K562 (cell line): Measurements from ENCODE around the gene VPS37D. TPM values are rescaled to one million over a fixed set of nuclear protein-coding genes. Genes with fewer than 3 reads are reported as not detected.

Experiments
- ATAC-seq: fragments of 200-7000 bp; cut with Tn5 transposase; 3 replicates; pipeline ENCODE4 v1.9.1; 2020; ENCODE audit warnings: moderate library complexity
- BruUV-seq: library from RNA; stranded (reverse); fragments of 400-500 nt; replicated peaks from 2 replicates; lab custom pipeline; 2021; lab: Mats Ljungman, UMichigan
- CTCF ChIA-PET: fragments of 300-600 bp; formaldehyde crosslinking; extraction: SDS; loops from one replicate; lab custom pipeline; 2021; ENCODE audit warnings: low intra/inter-chr PET ratio; lab: Yijun Ruan, JAX
- POLR2A ChIA-PET: fragments of 300-600, 350-650 bp; sonication (Branson Sonifier 250); formaldehyde crosslinking; extraction: SDS; loops from one replicate; lab custom pipeline; 2021; ENCODE audit warnings: antibody characterized with exemption, inconsistent platforms; lab: Yijun Ruan, JAX
- DNase-seq, 4 experiments: peaks; one replicate each; pipeline versions ENCODE4 v3.0.0 to v3.0.0-alpha.2; 2011 to 2018; ENCODE audit warnings: low spot score in 3 of 4, mixed read lengths in 3 of 4; ENCODE audit errors: extremely low read depth in 1 of 4
- FAIRE-seq: peaks from 2 replicates; lab custom pipeline; 2011; peaks lifted over from hg19 to GRCh38; lab: Jason Lieb, UNC
- H2AFZ ChIP-seq: 2 replicates; pipeline ENCODE4 v1.6.0; 2011; ENCODE audit warnings: low read depth, low read length, control low read depth, inconsistent platforms
- H3K27ac ChIP-seq: fragments of 200-600 bp; 3 replicates; pipeline ENCODE4 v1.8.0; 2011; ENCODE audit warnings: low read depth, mild to moderate bottlenecking, control low read depth, inconsistent platforms, low read length, moderate library complexity, mixed read lengths; ENCODE audit errors: extremely low read depth
- H3K27me3 ChIP-seq, 2 experiments: fragments of 300-600 bp in 1 of 2; 2 replicates in 1 of 2; 3 replicates in 1 of 2; pipeline versions ENCODE4 v1.6.0 to v1.8.0; 2011; ENCODE audit warnings: inconsistent platforms in 2 of 2, low read length in 2 of 2, mild to moderate bottlenecking in 1 of 2, mixed read lengths in 1 of 2, moderate library complexity in 1 of 2; ENCODE audit not compliant: control insufficient read depth in 2 of 2, insufficient read depth in 2 of 2
- H3K36me3 ChIP-seq: fragments of 300-600 bp; 3 replicates; pipeline ENCODE4 v1.8.0; 2011; ENCODE audit warnings: mild to moderate bottlenecking, low read length, inconsistent platforms; ENCODE audit not compliant: control insufficient read depth, insufficient read depth
- H3K4me1 ChIP-seq, 2 experiments: fragments of 200-600 bp in 1 of 2; replicated peaks in 1 of 2; 2 replicates in 1 of 2; 3 replicates in 1 of 2; pipeline versions ENCODE4 v1.5.1 to v1.8.0; 2011; ENCODE audit warnings: inconsistent platforms in 2 of 2, low read length in 2 of 2, mild to moderate bottlenecking in 1 of 2, mixed read lengths in 1 of 2, moderate library complexity in 1 of 2; ENCODE audit not compliant: control insufficient read depth in 2 of 2, insufficient read depth in 2 of 2
- H3K4me2 ChIP-seq: 2 replicates; pipeline ENCODE4 v1.6.1; 2011; ENCODE audit warnings: low read length, control low read depth, inconsistent platforms, mixed read lengths; ENCODE audit not compliant: insufficient read depth
- H3K4me3 ChIP-seq: fragments of 200-600 bp; sonication (generic), shearing (Covaris generic); 2 replicates; pipeline ENCODE4 v1.5.1; 2016; ENCODE audit warnings: control low read depth, inconsistent platforms
- H3K79me2 ChIP-seq: fragments of 200-600 bp; 3 replicates; pipeline ENCODE4 v1.8.0; 2011; ENCODE audit warnings: low read length, inconsistent platforms; ENCODE audit not compliant: control insufficient read depth, insufficient read depth
- H3K9ac ChIP-seq, 2 experiments: 2 replicates each; pipeline versions ENCODE4 v1.6.0 to v1.6.1; 2011; ENCODE audit warnings: low read depth in 2 of 2, low read length in 2 of 2, control low read depth in 1 of 2, inconsistent platforms in 1 of 2, mild to moderate bottlenecking in 1 of 2, mixed read lengths in 1 of 2; ENCODE audit not compliant: insufficient read depth in 1 of 2
- H3K9me1 ChIP-seq: one replicate; pipeline ENCODE4 v1.6.0; 2011; ENCODE audit warnings: inconsistent platforms, mild to moderate bottlenecking, low read length, moderate library complexity; ENCODE audit not compliant: control insufficient read depth, insufficient read depth
- H3K9me3 ChIP-seq: replicated peaks from 2 replicates; pipeline ENCODE4 v1.5.1; 2011; ENCODE audit warnings: low read depth, low read length, inconsistent platforms; ENCODE audit not compliant: control insufficient read depth, insufficient read depth
- H4K20me1 ChIP-seq: replicated peaks from 2 replicates; pipeline ENCODE4 v1.6.1; 2011; ENCODE audit warnings: low read length, inconsistent platforms, mixed read lengths; ENCODE audit not compliant: control insufficient read depth, insufficient read depth
- NR2F6 ChIP-seq: fragments of 450-650 bp; formaldehyde crosslinking; IDR thresholded peaks from 2 replicates; pipeline ENCODE4 v1.4.0; 2020; ENCODE audit warnings: mild to moderate bottlenecking
- POLR2A ChIP-seq: fragments of 450-650 bp; conservative IDR thresholded peaks from 2 replicates; pipeline ENCODE4 v1.6.1; 2016
- POLR2G ChIP-seq: fragments of 200-400 bp; formaldehyde crosslinking; IDR thresholded peaks from 2 replicates; pipeline ENCODE4 v1.6.1; 2017; ENCODE audit warnings: low read depth, mild to moderate bottlenecking, antibody characterized with exemption, low read length, moderate library complexity
- WGBS: fragments of 100-300 bp; shearing (Covaris generic); methylation state at CpG from one replicate; pipeline ENCODE4 v1.1.6; 2016; ENCODE audit warnings: low coverage, mixed read lengths; ENCODE audit not compliant: insufficient coverage; ENCODE audit errors: missing lambda C conversion rate; 5-methylcytosine and 5-hydroxymethylcytosine counted together
- in situ Hi-C: fragments of 300-500 bp; cut with MboI; formaldehyde crosslinking; loops from 4 replicates; pipeline ENCODE4 v1.15.0; 2018; ENCODE audit warnings: inconsistent platforms, mixed read lengths
- intact Hi-C: fragments of 100-400 bp; cut with micrococcal nuclease; formaldehyde crosslinking; loops from 2 replicates; pipeline ENCODE4 v1.14.2; 2022
- polyA plus RNA-seq, 8 experiments: library from polyadenylated mRNA; depleted of rRNA in 4 of 8; stranded (reverse) in 5 of 8; unstranded in 3 of 8; fragments of >200 nt; fragmentation: Nextera tagmentation in 2 of 8; fragmentation: Illumina TruSeq in 1 of 8; extraction: Ambion mirVana in 2 of 8; extraction: Trizol in 1 of 8; gene quantifications; 2 replicates each; pipeline versions ENCODE4 v1.2.1 to v1.2.3, GENCODE V29; 2011 to 2014; ENCODE audit warnings: inconsistent platforms in 1 of 8, missing spikeins in 1 of 8
- total RNA-seq, 7 experiments: library from RNA; depleted of rRNA in 6 of 7; stranded (reverse); fragments of >200 nt in 6 of 7; fragmentation: Illumina TruSeq in 2 of 7; extraction: Trizol in 2 of 7; gene quantifications; 2 replicates each; pipeline versions ENCODE4 v1.2.1 to v1.2.3, GENCODE V29; 2011 to 2021; ENCODE audit warnings: low replicate concordance in 1 of 7

Gene VPS37D
- total and polyA plus RNA-seq, 9 of the 15 experiments (the other 6 are each of a cell fraction or from before 2014, with no cell fraction given) = 0.25 to 2.3 (median 1.0) TPM; not detected in 3

DNA sequence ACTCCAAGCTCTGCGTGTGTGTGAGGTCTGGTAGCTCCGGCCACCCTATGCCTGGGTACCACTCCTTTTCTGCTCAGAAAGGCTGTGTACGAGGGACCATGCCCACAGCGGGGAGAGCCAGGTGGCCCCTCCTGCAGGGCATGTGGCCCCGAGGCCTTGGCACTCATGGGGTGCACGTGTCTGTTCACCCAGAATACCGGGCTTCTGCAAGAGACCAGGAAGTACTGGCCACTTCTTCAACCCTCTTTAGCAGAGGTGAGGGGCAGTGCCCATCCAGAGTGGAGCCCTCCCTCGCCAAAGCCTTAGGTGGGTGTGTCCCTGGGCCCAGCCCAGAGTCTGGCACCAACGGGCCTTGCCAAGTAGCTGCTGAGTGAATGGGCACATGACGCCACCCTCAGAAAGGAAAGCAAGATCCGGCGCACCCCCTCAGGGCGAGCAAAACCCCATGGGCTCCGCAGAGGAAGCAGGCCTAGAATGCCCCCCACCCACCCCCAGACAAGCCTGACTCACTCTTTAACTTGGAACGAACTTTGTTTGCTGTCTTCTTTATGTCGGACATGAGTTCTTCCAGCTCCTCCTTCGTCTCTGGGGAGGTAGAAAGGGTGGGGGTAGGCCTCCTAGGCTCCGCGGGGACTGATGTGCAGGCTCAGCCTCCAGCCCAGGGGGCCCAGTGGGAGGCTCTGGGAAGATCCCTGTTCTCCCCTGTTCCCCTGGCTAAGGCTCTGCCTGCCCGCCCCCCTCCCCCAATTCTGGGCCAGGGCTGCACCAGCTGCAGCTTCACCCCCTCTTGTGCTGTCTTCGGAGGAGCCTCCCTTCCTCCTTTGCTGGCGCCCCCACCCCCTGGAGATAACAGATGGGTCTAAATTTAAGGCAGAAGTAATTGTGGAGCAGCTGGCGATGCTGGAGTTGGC is 37.3 kb downstream of the VPS37D start (continued):
- 0 out of 2 replicates have a peak, but pooled peaks have one; percentile 11 for TF ChIP-seq POLR2A

DNA sequence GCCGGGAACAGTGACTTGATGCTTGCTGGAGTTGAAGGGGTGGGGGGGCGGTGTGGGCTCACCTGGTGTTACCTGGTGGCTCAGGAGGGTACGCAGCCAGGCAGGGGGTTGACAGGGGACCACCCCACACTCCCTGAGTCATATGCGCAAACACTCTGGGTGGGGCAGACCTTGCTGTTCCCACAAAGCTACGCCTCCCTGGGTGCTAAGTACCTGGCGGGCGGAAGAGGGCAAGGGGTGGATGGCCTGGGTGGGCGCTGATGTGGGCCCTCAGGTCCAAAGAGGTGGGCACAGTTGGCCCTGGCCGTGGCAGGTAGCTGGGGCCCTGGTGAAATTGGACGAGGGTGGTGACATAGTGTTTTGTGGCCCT is 37.9 kb downstream of the VPS37D start:
- BruUV-seq = no TSS peak

More for the DNA sequence above, 37.9 kb downstream of the VPS37D start:
- peak overlapping the region in 1 of 2 experiments; percentile 72; a peak in 2 of 4 replicates for H3K9ac ChIP-seq
- CTCF ChIA-PET = no interaction called here
- no peaks in the 10 kb centered on the region for H3K79me2 ChIP-seq
- WGBS = 86% methylated on average over 10 of the region's 10 CpGs
- no peak overlapping the region for H3K4me2 ChIP-seq
- DNase-seq = no peak
- POLR2A ChIA-PET = interaction anchor here (0.5 to 3.3 kb wide), 5 partner anchors 8 to 179 kb away, joined by 3 to 16 read pairs (median 8); partner anchors contain the start of genes BUD23 and DNAJC30
- H3K36me3 ChIP-seq = peaks cover 20% of the 10 kb centered on the region; the same call in 2 of the 3 replicates
- no peak overlapping the region for H2AFZ ChIP-seq
- ATAC-seq = no peak
- FAIRE-seq = no peak
- TF ChIP-seq NR2F6 (CRISPR knock-in tag) (no peak), POLR2G (peak; percentile 56; the same call in 1 of the 2 replicates)
- H3K27ac ChIP-seq = 0 out of 3 replicates have a peak overlapping the region, but pooled peaks have one; percentile 47
- H3K27me3 ChIP-seq = no peaks in the 10 kb centered on the region; a peak in 1 of 5 replicates
- in situ Hi-C loops = no loop called here
- peaks cover 20 to 70% of the 10 kb centered on the region in 2 experiments; a peak in 4 of 5 replicates for H3K4me1 ChIP-seq
- H3K9me3 ChIP-seq = no peaks in the 10 kb centered on the region
- no peaks in the 10 kb centered on the region for H3K9me1 ChIP-seq
- H4K20me1 ChIP-seq = peaks cover 28% of the 10 kb centered on the region
- H3K4me3 ChIP-seq = no peak overlapping the region
- intact Hi-C loops = no loop called here
